Ishikawa (cell line): ENCODE results near the gene GLUL.

Experiments used
- CEBPB ChIP-seq: IDR thresholded peaks from 2 replicates; pipeline ENCODE4 v1.6.1; 2012
- CREB1 ChIP-seq: IDR thresholded peaks from 2 replicates; pipeline ENCODE4 v1.6.1; 2012; ENCODE audit warnings: low read depth
- EGR1 ChIP-seq: IDR thresholded peaks from 2 replicates; pipeline ENCODE4 v1.6.1; 2012
- EP300 ChIP-seq: IDR thresholded peaks from 2 replicates; pipeline ENCODE4 v1.6.1; 2012; ENCODE audit warnings: borderline replicate concordance
- FOXM1 ChIP-seq: IDR thresholded peaks from 2 replicates; pipeline ENCODE4 v1.6.1; 2012; ENCODE audit warnings: low read depth, borderline replicate concordance
- MAX ChIP-seq: IDR thresholded peaks from 2 replicates; pipeline ENCODE4 v1.6.1; 2012
- NFIC ChIP-seq: IDR thresholded peaks from 2 replicates; pipeline ENCODE4 v1.6.1; 2012
- RAD21 ChIP-seq: IDR thresholded peaks from 2 replicates; pipeline ENCODE4 v1.6.1; 2012; ENCODE audit warnings: low read depth
- TAF1 ChIP-seq: IDR thresholded peaks from 2 replicates; pipeline ENCODE4 v1.6.1; 2012; ENCODE audit warnings: low read depth, mild to moderate bottlenecking
- TCF12 ChIP-seq: IDR thresholded peaks from 2 replicates; pipeline ENCODE4 v1.6.1; 2012; ENCODE audit warnings: low read depth
- TEAD4 ChIP-seq: IDR thresholded peaks from 2 replicates; pipeline ENCODE4 v1.6.1; 2012
- YY1 ChIP-seq: IDR thresholded peaks from 2 replicates; pipeline ENCODE4 v1.6.1; 2012; ENCODE audit warnings: low read depth
- ZBTB7A ChIP-seq: IDR thresholded peaks from 2 replicates; pipeline ENCODE4 v1.6.1; 2012; ENCODE audit warnings: low read depth
- TF ChIP-seq, protein P1 (sequence below): IDR thresholded peaks from 2 replicates; pipeline ENCODE4 v1.6.1; 2012; ENCODE audit warnings: low read depth, mild to moderate bottlenecking
- TF ChIP-seq, protein P2 (sequence below): IDR thresholded peaks from 2 replicates; pipeline ENCODE4 v1.6.1; 2012

The GLUL gene

DNA sequence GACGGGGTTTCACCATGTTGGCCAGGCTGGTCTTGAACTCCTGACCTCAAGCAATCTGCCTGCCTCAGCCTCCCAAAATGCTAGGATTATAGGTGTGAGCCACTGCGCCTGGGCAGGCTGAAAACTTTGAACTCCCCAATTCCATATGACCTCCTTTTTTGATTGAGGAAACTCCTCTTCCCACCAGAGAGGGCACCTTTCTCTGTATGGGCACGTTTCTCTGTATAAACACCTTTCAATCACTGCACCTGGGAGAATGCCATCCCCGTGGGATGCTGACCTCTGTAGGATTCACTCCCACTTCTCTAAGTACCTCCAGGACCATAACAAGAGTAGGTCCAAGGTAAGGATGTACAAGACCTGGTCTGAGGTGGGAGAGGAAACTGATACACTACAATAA lies 18.5 kb upstream of the GLUL start:
- TF ChIP-seq RAD21 (no peak), ZBTB7A (no peak)

DNA sequence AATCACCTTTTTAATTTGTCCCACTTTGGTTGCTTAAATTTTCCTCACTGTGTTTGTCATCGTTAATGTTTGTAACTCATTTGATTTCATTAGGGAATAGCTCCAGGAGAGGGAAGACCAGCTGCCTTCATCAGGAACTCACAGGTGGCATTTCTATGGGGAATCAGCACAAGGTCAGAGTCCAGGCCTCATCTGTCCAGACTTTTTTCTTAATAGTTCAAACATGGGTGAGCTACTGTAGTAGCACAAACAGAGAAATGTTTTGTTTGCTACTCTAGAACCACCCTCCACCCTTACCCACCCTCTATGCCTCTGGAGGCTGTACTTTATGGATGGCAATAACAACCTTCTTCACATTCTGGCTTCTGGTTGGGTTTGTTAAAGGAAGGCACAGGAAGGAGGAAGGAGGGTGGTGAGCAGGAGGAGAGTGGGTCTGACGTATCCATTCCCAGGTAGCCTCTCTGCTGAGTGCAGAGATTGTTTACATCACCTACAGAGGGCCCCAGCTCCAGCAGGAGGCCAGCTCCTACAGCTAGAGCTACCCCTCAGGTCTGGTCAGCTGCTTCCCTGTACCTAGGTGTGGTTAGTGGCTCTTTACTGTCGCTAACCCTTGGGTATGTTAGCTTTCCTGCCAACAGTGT lies 17.0 kb upstream of the GLUL start:
- no peak for TF ChIP-seq CREB1
- TF ChIP-seq, protein P1, sequence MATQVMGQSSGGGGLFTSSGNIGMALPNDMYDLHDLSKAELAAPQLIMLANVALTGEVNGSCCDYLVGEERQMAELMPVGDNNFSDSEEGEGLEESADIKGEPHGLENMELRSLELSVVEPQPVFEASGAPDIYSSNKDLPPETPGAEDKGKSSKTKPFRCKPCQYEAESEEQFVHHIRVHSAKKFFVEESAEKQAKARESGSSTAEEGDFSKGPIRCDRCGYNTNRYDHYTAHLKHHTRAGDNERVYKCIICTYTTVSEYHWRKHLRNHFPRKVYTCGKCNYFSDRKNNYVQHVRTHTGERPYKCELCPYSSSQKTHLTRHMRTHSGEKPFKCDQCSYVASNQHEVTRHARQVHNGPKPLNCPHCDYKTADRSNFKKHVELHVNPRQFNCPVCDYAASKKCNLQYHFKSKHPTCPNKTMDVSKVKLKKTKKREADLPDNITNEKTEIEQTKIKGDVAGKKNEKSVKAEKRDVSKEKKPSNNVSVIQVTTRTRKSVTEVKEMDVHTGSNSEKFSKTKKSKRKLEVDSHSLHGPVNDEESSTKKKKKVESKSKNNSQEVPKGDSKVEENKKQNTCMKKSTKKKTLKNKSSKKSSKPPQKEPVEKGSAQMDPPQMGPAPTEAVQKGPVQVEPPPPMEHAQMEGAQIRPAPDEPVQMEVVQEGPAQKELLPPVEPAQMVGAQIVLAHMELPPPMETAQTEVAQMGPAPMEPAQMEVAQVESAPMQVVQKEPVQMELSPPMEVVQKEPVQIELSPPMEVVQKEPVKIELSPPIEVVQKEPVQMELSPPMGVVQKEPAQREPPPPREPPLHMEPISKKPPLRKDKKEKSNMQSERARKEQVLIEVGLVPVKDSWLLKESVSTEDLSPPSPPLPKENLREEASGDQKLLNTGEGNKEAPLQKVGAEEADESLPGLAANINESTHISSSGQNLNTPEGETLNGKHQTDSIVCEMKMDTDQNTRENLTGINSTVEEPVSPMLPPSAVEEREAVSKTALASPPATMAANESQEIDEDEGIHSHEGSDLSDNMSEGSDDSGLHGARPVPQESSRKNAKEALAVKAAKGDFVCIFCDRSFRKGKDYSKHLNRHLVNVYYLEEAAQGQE: no peak
- TF ChIP-seq EP300: no peak
- no peak for TF ChIP-seq RAD21
- no peak for TF ChIP-seq TCF12
- TF ChIP-seq ZBTB7A: no peak
- TF ChIP-seq FOXM1: no peak
- no peak for TF ChIP-seq YY1
- TF ChIP-seq MAX: no peak
- no peak for TF ChIP-seq CEBPB
- no peak for TF ChIP-seq TEAD4
- TF ChIP-seq, protein P2, sequence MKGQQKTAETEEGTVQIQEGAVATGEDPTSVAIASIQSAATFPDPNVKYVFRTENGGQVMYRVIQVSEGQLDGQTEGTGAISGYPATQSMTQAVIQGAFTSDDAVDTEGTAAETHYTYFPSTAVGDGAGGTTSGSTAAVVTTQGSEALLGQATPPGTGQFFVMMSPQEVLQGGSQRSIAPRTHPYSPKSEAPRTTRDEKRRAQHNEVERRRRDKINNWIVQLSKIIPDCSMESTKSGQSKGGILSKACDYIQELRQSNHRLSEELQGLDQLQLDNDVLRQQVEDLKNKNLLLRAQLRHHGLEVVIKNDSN: no peak
- TF ChIP-seq EGR1: no peak
- TF ChIP-seq NFIC: no peak
- no peak for TF ChIP-seq TAF1

DNA sequence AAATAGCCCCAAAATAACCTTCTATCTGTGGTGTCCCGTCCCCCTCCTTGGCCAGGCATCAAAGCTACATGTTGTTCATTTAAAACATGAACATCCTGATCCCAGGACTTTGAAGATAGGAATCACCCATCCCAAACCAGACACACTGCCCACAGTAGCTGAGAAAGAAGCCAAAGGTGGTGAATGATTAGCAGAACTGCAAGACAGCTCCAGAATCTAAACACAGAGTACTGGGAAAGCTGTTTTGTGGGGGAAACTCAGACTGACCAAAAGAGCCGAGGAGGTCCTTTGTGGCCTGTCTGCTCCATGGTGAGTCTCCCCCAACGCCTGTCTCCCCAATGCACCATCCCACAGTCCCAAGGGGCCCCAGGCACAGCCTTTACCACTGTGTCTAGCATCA lies 16.1 kb upstream of the GLUL start:
- TF ChIP-seq YY1 (no peak), RAD21 (no peak), ZBTB7A (no peak), NFIC (no peak), CEBPB (no peak), CREB1 (no peak), TCF12 (no peak), EP300 (no peak), TEAD4 (no peak), TAF1 (no peak)
- TF ChIP-seq, protein P2: no peak
- TF ChIP-seq, protein P1: no peak

GRCh38 chr1:182406012-182406411 lies 14.4 kb upstream of the GLUL start:
- TF ChIP-seq, protein P1: no peak
- TF ChIP-seq ZBTB7A: no peak
- TF ChIP-seq TCF12: no peak
- TF ChIP-seq TEAD4: no peak
- no peak for TF ChIP-seq YY1

- TF ChIP-seq, protein P2: no peak
- TF ChIP-seq FOXM1 (no peak), TAF1 (no peak), TEAD4 (no peak), CREB1 (no peak), TCF12 (no peak), EP300 (no peak), YY1 (no peak), RAD21 (no peak), EGR1 (no peak), MAX (no peak), ZBTB7A (no peak), NFIC (no peak), CEBPB (no peak)
- TF ChIP-seq, protein P1: no peak
These were observed 14.0 kb upstream of the GLUL start for GRCh38 chr1:182405578-182405977.
